ENCODE measurements around the gene C19orf33. TPM values are rescaled to one million over a fixed set of nuclear protein-coding genes. Genes with fewer than 3 reads are reported as not detected.

C19orf33 gene
- total and polyA plus RNA-seq, 3 experiments from 2014 or later: 0.90 TPM; not detected in 2

DNA sequence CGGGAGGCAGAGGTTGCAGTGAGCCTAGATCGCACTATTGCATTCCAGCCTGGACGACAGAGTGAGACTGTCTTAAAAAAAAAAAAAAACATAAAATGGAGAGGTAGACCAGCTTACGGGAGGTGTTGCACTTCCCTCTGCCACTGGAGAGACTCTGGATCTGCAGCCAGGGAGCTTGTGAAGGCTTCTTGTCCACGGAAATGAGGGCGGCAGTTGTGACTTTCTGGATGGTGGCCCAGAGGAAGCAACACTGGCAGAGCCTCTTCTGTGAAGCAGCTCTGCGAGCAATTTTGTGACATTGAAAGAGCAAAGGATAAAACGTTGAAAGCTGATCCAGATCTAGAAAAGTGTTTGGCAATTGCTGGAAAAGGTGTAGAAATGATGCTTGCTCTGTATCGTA, 29.3 kb upstream of the C19orf33 start:
- ChIA-PET CTCF (no interaction called here), POLR2A (no interaction called here)
- Histone ChIP-seq H3K27me3 (ENCODE audit: insufficient read depth, low read length, poor library complexity, severe bottlenecking) (no peaks in the 10 kb centered on the region), H3K4me3 (ENCODE audit: low read length) (no peak overlapping the region), H3K27ac (ENCODE audit: low read depth, low read length) (no peak overlapping the region), H3K36me3 (ENCODE audit: insufficient read depth, low read length) (no peaks in the 10 kb centered on the region), H3K9me3 (ENCODE audit: low read length) (no peaks in the 10 kb centered on the region), H3K4me1 (ENCODE audit: insufficient read depth, low read length) (no peaks in the 10 kb centered on the region)
- Mint-ChIP-seq H3K27me3 (no peaks in the 10 kb centered on the region), H3K36me3 (peaks cover 0 to 4% (median 0%) of the 10 kb centered on the region in 3 donors), H3K4me1 (no peaks in the 10 kb centered on the region), H3K4me3 (no peak overlapping the region), H3K9me3 (no peaks in the 10 kb centered on the region), H3K27ac (no peak overlapping the region)
- no peak for DNase-seq

DNA sequence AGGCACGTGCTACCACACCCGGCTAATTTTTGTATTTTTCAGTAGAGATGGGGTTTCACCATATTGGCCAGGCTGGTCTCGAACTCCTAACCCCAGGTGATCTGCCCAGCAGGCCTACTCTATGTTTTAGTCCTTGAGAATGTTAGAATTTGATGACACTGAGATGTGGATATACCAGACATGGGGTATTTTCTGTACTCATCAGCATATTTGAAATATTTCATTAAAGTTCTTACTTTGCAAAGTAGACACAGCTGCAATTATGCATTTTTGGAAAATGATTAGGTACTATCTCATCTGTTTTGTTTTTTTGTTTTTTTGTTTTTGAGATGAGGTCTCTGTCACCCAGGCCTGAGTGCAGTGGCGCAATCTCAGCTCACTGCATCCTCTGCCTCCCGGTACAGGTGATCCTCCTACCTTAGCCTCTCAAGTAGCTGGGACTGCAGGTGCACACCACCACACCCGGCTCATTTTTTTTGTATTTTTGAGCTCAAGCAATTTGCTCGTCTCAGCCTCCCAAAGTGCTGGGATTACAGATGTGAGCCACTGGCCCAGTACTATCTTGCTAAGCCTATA, 27.0 kb upstream of the C19orf33 start:
- Histone ChIP-seq H3K9me3 (ENCODE audit: low read length) (no peaks in the 10 kb centered on the region), H3K36me3 (ENCODE audit: insufficient read depth, low read length) (no peaks in the 10 kb centered on the region), H3K27ac (ENCODE audit: low read depth, low read length) (no peak overlapping the region), H3K4me3 (ENCODE audit: low read length) (no peak overlapping the region), H3K4me1 (ENCODE audit: insufficient read depth, low read length) (no peaks in the 10 kb centered on the region), H3K27me3 (ENCODE audit: insufficient read depth, low read length, poor library complexity, severe bottlenecking) (no peaks in the 10 kb centered on the region)
- Mint-ChIP-seq H3K4me1 (peaks cover 4 to 6% (median 5%) of the 10 kb centered on the region in 3 donors), H3K36me3 (peaks cover 0 to 2% (median 2%) of the 10 kb centered on the region in 3 donors), H3K27ac (no peak overlapping the region), H3K27me3 (no peaks in the 10 kb centered on the region), H3K9me3 (no peaks in the 10 kb centered on the region), H3K4me3 (no peak overlapping the region)
- POLR2A ChIA-PET: no interaction called here
- no peak for DNase-seq
- CTCF ChIA-PET: no interaction called here

DNA sequence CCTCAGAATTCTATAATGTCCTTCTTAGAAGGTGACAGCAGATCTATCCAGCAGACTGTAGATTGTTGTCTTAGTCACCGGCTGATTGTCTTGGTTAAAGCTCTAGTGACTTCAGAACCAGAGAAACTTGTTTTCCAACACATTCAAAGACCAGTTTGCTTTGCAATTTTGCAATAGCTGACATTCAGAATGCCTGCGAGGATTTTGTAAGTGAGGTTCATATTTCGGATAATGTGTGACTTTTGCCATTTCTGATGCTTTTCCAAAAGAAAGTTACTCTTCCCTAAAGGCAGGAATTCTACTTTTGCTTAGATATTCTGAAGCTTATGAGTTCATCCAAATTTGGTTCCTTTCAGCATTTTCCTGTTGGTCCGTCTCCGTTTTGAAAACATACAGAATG, 26.5 kb upstream of the C19orf33 start:
- Histone ChIP-seq H3K36me3 (ENCODE audit: insufficient read depth, low read length) (no peaks in the 10 kb centered on the region), H3K9me3 (ENCODE audit: low read length) (no peaks in the 10 kb centered on the region), H3K27me3 (ENCODE audit: insufficient read depth, low read length, poor library complexity, severe bottlenecking) (no peaks in the 10 kb centered on the region), H3K4me1 (ENCODE audit: insufficient read depth, low read length) (no peaks in the 10 kb centered on the region), H3K27ac (ENCODE audit: low read depth, low read length) (no peak overlapping the region), H3K4me3 (ENCODE audit: low read length) (no peak overlapping the region)
- ChIA-PET POLR2A (no interaction called here), CTCF (no interaction called here)
- no peak for DNase-seq
- Mint-ChIP-seq H3K9me3 (no peaks in the 10 kb centered on the region), H3K4me3 (no peak overlapping the region), H3K36me3 (peaks cover 0 to 2% (median 2%) of the 10 kb centered on the region in 3 donors), H3K4me1 (peaks cover 4 to 9% (median 8%) of the 10 kb centered on the region in 3 donors), H3K27me3 (no peaks in the 10 kb centered on the region), H3K27ac (no peak overlapping the region)

DNA sequence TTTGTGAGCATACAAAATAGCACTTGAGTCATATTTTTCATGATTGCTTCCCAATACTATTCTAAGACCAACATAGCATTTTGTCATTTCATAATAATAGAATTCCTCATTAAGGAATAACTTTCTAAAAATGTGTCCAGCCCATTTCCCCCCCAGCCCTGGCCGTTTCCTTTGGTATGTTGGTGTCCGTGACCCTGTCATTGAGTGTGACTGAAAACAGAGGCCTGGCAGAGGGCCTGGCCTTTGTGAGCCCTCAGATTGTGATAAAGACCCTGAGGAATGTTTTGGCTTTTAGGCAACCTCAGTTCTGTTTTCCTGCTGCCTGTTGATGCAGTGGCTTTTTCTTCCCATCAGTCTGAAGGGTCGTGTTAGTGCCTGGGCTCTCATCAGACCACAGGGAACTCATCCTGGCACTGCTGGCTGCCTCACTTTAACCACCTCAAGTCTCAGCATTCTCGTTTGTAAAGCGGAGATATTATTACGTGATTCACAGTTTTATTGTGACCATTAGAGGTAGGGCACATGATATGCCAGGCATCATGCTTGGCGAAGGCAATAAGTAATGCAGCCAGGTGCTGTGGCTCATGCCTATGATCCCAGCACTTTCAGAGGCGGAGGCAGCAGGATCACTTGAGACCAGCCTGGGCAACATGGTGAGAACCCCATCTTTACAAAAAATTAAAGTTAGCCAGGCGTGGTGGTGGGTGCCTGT, 25.9 kb upstream of the C19orf33 start:
- no peak overlapping the region for H3K27ac Mint-ChIP-seq
- Histone ChIP-seq H3K9me3 (ENCODE audit: low read length) (no peaks in the 10 kb centered on the region), H3K27ac (ENCODE audit: low read depth, low read length) (no peak overlapping the region), H3K36me3 (ENCODE audit: insufficient read depth, low read length) (no peaks in the 10 kb centered on the region), H3K4me3 (ENCODE audit: low read length) (no peak overlapping the region), H3K4me1 (ENCODE audit: insufficient read depth, low read length) (no peaks in the 10 kb centered on the region), H3K27me3 (ENCODE audit: insufficient read depth, low read length, poor library complexity, severe bottlenecking) (no peaks in the 10 kb centered on the region)
- ChIA-PET CTCF (no interaction called here), POLR2A (no interaction called here)
- no peaks in the 10 kb centered on the region for H3K27me3 Mint-ChIP-seq
- H3K4me1 Mint-ChIP-seq: peaks cover 4 to 9% (median 8%) of the 10 kb centered on the region in 3 donors
- no peak overlapping the region for H3K4me3 Mint-ChIP-seq
- DNase-seq: no peak
- H3K9me3 Mint-ChIP-seq: no peaks in the 10 kb centered on the region
- peaks cover 0 to 2% (median 2%) of the 10 kb centered on the region in 3 donors for H3K36me3 Mint-ChIP-seq

DNA sequence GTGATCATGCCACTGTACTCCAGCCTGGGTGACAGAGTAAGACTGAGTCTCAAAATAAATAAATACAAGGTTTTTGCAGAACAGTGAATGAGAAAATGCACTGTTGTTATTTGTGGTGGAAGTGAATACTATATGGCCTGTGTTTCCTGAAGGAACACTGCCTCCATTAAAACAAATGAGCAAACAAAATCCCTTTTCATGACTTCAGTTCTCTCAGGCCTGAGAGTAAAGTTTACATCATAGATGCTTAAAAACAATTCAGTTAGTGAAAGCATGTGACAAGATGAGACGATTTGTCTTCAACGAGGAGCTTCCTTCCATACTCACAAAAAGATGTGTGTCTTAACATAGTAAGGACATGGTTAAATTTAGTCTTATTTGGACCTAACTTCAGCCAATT, 25.3 kb upstream of the C19orf33 start:
- Histone ChIP-seq H3K4me1 (ENCODE audit: insufficient read depth, low read length) (no peaks in the 10 kb centered on the region), H3K9me3 (ENCODE audit: low read length) (no peaks in the 10 kb centered on the region), H3K4me3 (ENCODE audit: low read length) (no peak overlapping the region), H3K27me3 (ENCODE audit: insufficient read depth, low read length, poor library complexity, severe bottlenecking) (no peaks in the 10 kb centered on the region), H3K36me3 (ENCODE audit: insufficient read depth, low read length) (no peaks in the 10 kb centered on the region), H3K27ac (ENCODE audit: low read depth, low read length) (no peak overlapping the region)
- Mint-ChIP-seq H3K4me1 (peaks cover 4 to 9% (median 8%) of the 10 kb centered on the region in 3 donors), H3K36me3 (peaks cover 0 to 5% (median 1%) of the 10 kb centered on the region in 3 donors), H3K27me3 (no peaks in the 10 kb centered on the region), H3K4me3 (no peak overlapping the region), H3K9me3 (no peaks in the 10 kb centered on the region), H3K27ac (no peak overlapping the region)
- CTCF ChIA-PET: no interaction called here
- DNase-seq: no peak
- POLR2A ChIA-PET: no interaction called here

DNA sequence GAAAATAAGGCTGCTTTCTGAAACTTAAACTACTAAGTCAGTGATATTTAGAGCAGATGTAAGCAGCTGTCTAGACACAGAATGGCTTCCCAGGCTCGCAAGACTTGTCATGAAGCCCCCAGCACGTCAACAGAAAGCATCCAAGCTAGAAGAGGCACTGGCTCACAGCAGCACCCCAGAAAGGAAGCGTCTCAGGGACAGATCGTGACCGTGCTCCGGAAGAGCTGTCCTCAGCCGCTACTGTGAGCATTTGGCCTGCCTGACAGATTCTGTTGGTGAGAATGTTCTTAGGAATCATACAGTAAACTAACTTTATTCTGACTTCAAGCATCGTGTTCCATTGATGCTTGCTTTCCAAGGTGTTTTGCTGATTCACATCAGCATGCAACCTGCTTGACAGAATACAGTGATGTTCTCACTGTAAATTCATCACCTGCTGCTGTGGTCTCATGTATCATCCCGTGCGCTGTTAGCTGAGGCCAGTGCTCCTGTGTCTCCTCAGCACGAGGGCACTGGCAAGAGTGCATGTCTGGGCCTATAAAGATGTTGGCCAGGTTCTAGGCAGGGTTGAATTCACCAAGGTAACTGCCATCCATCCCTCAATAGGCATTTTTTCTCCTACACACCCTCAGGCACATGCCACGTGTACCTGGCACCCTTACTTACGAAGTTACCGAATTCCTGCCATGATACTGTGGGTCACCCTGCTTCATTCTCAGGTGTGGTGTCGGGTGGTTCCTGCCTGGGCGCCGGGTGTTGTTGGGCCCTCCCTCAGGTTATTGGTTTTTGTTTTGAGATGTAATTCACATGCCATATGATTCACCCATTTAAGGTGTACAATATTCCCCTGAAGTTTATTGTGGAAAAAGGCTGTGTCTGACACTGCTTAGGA, 23.8 kb upstream of the C19orf33 start:
- Mint-ChIP-seq H3K36me3 (peaks cover 0 to 10% (median 4%) of the 10 kb centered on the region in 3 donors), H3K9me3 (no peaks in the 10 kb centered on the region), H3K27me3 (no peaks in the 10 kb centered on the region), H3K4me1 (peaks cover 4 to 9% (median 8%) of the 10 kb centered on the region in 3 donors), H3K27ac (peak overlapping the region in 3 of 8 donors; percentile 29 to 72 (median 69)), H3K4me3 (no peak overlapping the region)
- Histone ChIP-seq H3K27ac (ENCODE audit: low read depth, low read length) (no peak overlapping the region), H3K4me3 (ENCODE audit: low read length) (no peak overlapping the region), H3K27me3 (ENCODE audit: insufficient read depth, low read length, poor library complexity, severe bottlenecking) (no peaks in the 10 kb centered on the region), H3K9me3 (ENCODE audit: low read length) (no peaks in the 10 kb centered on the region), H3K4me1 (ENCODE audit: insufficient read depth, low read length) (no peaks in the 10 kb centered on the region), H3K36me3 (ENCODE audit: insufficient read depth, low read length) (no peaks in the 10 kb centered on the region)
- no peak for DNase-seq
- POLR2A ChIA-PET: no interaction called here
- CTCF ChIA-PET: interaction anchor here (0.9 kb wide), 1 partner anchor 377 kb away, joined by 3 read pairs; no protein-coding TSS in a partner anchor

DNA sequence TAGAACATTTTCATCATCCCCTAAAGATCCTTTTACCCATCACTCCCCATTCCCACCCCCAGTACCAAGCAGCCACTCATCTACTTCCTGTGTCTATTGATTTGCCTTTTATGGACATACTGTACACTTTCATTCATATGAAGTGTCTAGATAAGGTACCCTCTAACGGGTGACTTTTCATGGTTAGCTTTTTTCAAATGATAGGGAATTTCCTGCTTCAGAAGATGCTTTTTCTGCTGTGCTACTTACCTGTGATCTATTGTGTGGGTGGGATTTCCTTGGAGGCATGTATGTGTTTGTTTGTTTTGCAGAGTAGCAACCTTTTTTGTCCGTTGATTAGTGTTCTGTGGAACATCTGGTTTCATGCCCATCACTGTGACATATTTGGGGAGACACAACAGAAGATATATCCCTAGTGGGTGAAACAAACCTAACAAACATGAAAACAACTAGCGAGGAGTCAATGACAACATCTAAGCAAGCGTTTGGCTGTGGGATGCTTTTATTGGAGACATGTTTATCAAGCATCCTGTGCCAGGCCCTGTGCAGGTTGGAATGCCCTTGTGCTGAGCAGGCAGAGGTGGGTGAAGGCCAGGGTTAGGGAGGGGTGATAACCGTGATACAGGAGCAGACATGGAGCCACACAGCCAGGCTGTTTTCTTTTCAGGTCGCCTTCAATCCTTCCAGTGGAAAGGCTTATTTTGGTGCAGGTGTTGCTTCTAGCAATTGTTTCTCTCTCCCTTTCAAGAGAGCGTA, 22.1 kb upstream of the C19orf33 start:
- peaks cover 4 to 9% (median 8%) of the 10 kb centered on the region in 3 donors for H3K4me1 Mint-ChIP-seq
- Histone ChIP-seq H3K4me3 (ENCODE audit: low read length) (no peak overlapping the region), H3K36me3 (ENCODE audit: insufficient read depth, low read length) (no peaks in the 10 kb centered on the region), H3K4me1 (ENCODE audit: insufficient read depth, low read length) (no peaks in the 10 kb centered on the region), H3K27ac (ENCODE audit: low read depth, low read length) (no peak overlapping the region), H3K27me3 (ENCODE audit: insufficient read depth, low read length, poor library complexity, severe bottlenecking) (no peaks in the 10 kb centered on the region), H3K9me3 (ENCODE audit: low read length) (no peaks in the 10 kb centered on the region)
- H3K36me3 Mint-ChIP-seq: peaks cover 0 to 18% (median 3%) of the 10 kb centered on the region in 3 donors
- POLR2A ChIA-PET: no interaction called here
- no peaks in the 10 kb centered on the region for H3K9me3 Mint-ChIP-seq
- DNase-seq: no peak
- peak overlapping the region in 6 of 8 donors; percentile 1 to 74 (median 54) for H3K27ac Mint-ChIP-seq
- H3K27me3 Mint-ChIP-seq: no peaks in the 10 kb centered on the region
- H3K4me3 Mint-ChIP-seq: no peak overlapping the region
- CTCF ChIA-PET: no interaction called here

All from CD8-positive, alpha-beta memory T cell (primary cell).